ENCODE measurements around the gene RAD51B. TPM values are rescaled to one million over a fixed set of nuclear protein-coding genes. Genes with fewer than 3 reads are reported as not detected.

Gene RAD51B
- total RNA-seq, 1 donor from 2014 or later = 28.5 TPM

GRCh38 chr14:68420350-68420749, 600.8 kb downstream of the RAD51B start:
- Histone ChIP-seq H3K9me3 (no peaks in the 10 kb centered on the region), H3K36me3 (no peaks in the 10 kb centered on the region), H3K27ac (no peak overlapping the region), H3K27me3 (no peaks in the 10 kb centered on the region), H3K4me1 (no peaks in the 10 kb centered on the region), H3K4me3 (no peak overlapping the region)
- no peak for TF ChIP-seq CTCF (IDR thresholded peaks at IDR 0.05)
- TF ChIP-seq POLR2AphosphoS5 (IDR thresholded peaks at IDR 0.05; ENCODE audit: insufficient read depth in 1 of 2, low read depth in 1 of 2) = no peak
- TF ChIP-seq POLR2A (IDR thresholded peaks at IDR 0.05) = no peak
- no peak for DNase-seq (ENCODE audit: extremely low spot score in 2 of 2)
- intact Hi-C loops (cut with DNase I) = no loop called here

- H3K36me3 ChIP-seq = no peaks in the 10 kb centered on the region
- no peaks in the 10 kb centered on the region for H3K27me3 ChIP-seq
- TF ChIP-seq POLR2A (IDR thresholded peaks at IDR 0.05) (no peak), POLR2AphosphoS5 (IDR thresholded peaks at IDR 0.05; ENCODE audit: insufficient read depth in 1 of 2, low read depth in 1 of 2) (no peak)
- intact Hi-C loops (cut with DNase I) = no loop called here
- H3K4me3 ChIP-seq = no peak overlapping the region
- H3K9me3 ChIP-seq = no peaks in the 10 kb centered on the region
- H3K27ac ChIP-seq = no peak overlapping the region
- no peaks in the 10 kb centered on the region for H3K4me1 ChIP-seq
- DNase-seq (ENCODE audit: extremely low spot score in 2 of 2) = no peak
Observed at GRCh38 chr14:68421116-68421515, 601.5 kb downstream of the RAD51B start.

- Histone ChIP-seq H3K9me3 (no peaks in the 10 kb centered on the region), H3K4me1 (no peaks in the 10 kb centered on the region), H3K27ac (no peak overlapping the region), H3K36me3 (no peaks in the 10 kb centered on the region), H3K4me3 (no peak overlapping the region), H3K27me3 (no peaks in the 10 kb centered on the region)
- intact Hi-C loops (cut with DNase I) = no loop called here
- DNase-seq (ENCODE audit: extremely low spot score in 2 of 2) = no peak
- TF ChIP-seq POLR2AphosphoS5 (IDR thresholded peaks at IDR 0.05; ENCODE audit: insufficient read depth in 1 of 2, low read depth in 1 of 2) (no peak), CTCF (IDR thresholded peaks at IDR 0.05) (no peak), POLR2A (IDR thresholded peaks at IDR 0.05) (no peak)
Observed at GRCh38 chr14:68423686-68424085, 604.1 kb downstream of the RAD51B start.

GRCh38 chr14:68424443-68425172, 605.0 kb downstream of the RAD51B start:
- DNase-seq (ENCODE audit: extremely low spot score in 2 of 2) = no peak
- Histone ChIP-seq H3K27me3 (no peaks in the 10 kb centered on the region), H3K27ac (no peak overlapping the region), H3K9me3 (no peaks in the 10 kb centered on the region), H3K4me1 (no peaks in the 10 kb centered on the region), H3K4me3 (no peak overlapping the region), H3K36me3 (no peaks in the 10 kb centered on the region)
- TF ChIP-seq CTCF (IDR thresholded peaks at IDR 0.05) (no peak), POLR2AphosphoS5 (IDR thresholded peaks at IDR 0.05; ENCODE audit: insufficient read depth in 1 of 2, low read depth in 1 of 2) (no peak), POLR2A (IDR thresholded peaks at IDR 0.05) (no peak)
- intact Hi-C loops (cut with DNase I) = no loop called here

GRCh38 chr14:68426661-68427549, 607.3 kb downstream of the RAD51B start:
- Histone ChIP-seq H3K36me3 (no peaks in the 10 kb centered on the region), H3K4me1 (no peaks in the 10 kb centered on the region), H3K27ac (no peak overlapping the region), H3K27me3 (no peaks in the 10 kb centered on the region), H3K9me3 (no peaks in the 10 kb centered on the region), H3K4me3 (no peak overlapping the region)
- intact Hi-C loops (cut with DNase I) = no loop called here
- DNase-seq (ENCODE audit: extremely low spot score in 2 of 2) = no peak
- TF ChIP-seq POLR2A (IDR thresholded peaks at IDR 0.05) (no peak), POLR2AphosphoS5 (IDR thresholded peaks at IDR 0.05; ENCODE audit: insufficient read depth in 1 of 2, low read depth in 1 of 2) (no peak), CTCF (IDR thresholded peaks at IDR 0.05) (no peak)

All from vagina (tissue), 2 donors.